PFSK-1 (cell line): Measurements from ENCODE around the gene SAFB.

Experiments used
- FOXP2 ChIP-seq: optimal IDR thresholded peaks from 2 replicates; pipeline ENCODE3; 2011; ENCODE audit warnings: borderline replicate concordance, control low read depth, inconsistent platforms; ENCODE audit not compliant: insufficient read depth; ENCODE audit errors: extremely low read length, extremely low read depth
- POLR2AphosphoS5 ChIP-seq: IDR thresholded peaks from 2 replicates; pipeline ENCODE4 v1.6.1; 2012; ENCODE audit warnings: low read depth, mild to moderate bottlenecking, control low read depth, low read length, moderate library complexity
- SIN3A ChIP-seq: IDR thresholded peaks from 2 replicates; pipeline ENCODE4 v1.6.1; 2012; ENCODE audit warnings: mild to moderate bottlenecking, low read length, moderate library complexity, borderline replicate concordance; ENCODE audit not compliant: insufficient read depth
- TAF1 ChIP-seq: IDR thresholded peaks from 2 replicates; pipeline ENCODE4 v1.6.1; 2012; ENCODE audit warnings: low read length, control low read depth, borderline replicate concordance; ENCODE audit not compliant: insufficient read depth
- TF ChIP-seq, protein P1 (sequence below), 2 experiments: IDR thresholded peaks; 2 replicates each; pipeline versions ENCODE4 v1.6.1 to v1.8.0; 2011 to 2012; ENCODE audit warnings: low read depth in 2 of 2, low read length in 2 of 2, control low read depth in 1 of 2, inconsistent platforms in 1 of 2, mild to moderate bottlenecking in 1 of 2, moderate library complexity in 1 of 2; ENCODE audit not compliant: insufficient read depth in 1 of 2

The SAFB gene

GRCh38 chr19:5714816-5715215, 91.9 kb downstream of the SAFB start:
- TF ChIP-seq FOXP2 (no peak), SIN3A (no peak), TAF1 (no peak), POLR2AphosphoS5 (no peak)
- TF ChIP-seq, protein P1, sequence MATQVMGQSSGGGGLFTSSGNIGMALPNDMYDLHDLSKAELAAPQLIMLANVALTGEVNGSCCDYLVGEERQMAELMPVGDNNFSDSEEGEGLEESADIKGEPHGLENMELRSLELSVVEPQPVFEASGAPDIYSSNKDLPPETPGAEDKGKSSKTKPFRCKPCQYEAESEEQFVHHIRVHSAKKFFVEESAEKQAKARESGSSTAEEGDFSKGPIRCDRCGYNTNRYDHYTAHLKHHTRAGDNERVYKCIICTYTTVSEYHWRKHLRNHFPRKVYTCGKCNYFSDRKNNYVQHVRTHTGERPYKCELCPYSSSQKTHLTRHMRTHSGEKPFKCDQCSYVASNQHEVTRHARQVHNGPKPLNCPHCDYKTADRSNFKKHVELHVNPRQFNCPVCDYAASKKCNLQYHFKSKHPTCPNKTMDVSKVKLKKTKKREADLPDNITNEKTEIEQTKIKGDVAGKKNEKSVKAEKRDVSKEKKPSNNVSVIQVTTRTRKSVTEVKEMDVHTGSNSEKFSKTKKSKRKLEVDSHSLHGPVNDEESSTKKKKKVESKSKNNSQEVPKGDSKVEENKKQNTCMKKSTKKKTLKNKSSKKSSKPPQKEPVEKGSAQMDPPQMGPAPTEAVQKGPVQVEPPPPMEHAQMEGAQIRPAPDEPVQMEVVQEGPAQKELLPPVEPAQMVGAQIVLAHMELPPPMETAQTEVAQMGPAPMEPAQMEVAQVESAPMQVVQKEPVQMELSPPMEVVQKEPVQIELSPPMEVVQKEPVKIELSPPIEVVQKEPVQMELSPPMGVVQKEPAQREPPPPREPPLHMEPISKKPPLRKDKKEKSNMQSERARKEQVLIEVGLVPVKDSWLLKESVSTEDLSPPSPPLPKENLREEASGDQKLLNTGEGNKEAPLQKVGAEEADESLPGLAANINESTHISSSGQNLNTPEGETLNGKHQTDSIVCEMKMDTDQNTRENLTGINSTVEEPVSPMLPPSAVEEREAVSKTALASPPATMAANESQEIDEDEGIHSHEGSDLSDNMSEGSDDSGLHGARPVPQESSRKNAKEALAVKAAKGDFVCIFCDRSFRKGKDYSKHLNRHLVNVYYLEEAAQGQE (IDR thresholded peaks at IDR 0.05; ENCODE audit: insufficient read depth in 1 of 2, low read depth in 2 of 2, low read length in 2 of 2): no peak

DNA sequence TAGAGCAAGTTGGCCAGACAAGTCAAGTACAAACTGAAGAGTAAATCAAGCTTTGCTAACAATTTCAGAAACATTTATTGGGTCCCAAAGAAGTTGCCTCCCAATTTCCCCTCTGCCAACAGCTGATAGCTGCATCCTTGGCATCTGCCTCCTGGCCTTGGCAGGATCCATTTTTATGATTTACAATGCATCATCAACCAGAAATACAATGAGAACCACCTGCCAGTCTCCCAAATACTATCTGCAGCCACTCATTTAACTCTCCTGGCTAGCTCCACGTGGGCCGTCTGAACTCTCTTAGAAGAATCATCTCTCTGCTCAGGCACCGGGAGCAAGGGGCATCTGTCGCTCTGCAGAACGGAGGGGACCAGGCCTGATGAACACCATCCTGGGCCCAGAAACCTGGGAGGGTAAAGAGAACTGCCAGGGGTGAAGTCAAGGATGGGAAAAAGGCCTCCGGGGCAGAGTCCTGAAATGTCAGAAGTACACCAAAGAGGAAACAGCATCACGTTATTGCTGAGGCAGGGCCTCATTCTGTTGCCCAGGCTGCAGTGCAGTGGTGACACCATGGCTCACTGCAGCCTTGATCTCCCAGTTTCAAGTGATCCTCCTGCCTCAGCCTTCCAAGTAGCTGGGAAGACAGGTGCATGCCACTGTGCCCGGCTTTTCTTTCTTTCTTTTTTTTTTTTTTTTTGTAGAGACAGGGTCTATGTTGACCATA, 94.5 kb downstream of the SAFB start:
- TF ChIP-seq, protein P1 (IDR thresholded peaks at IDR 0.05; ENCODE audit: insufficient read depth in 1 of 2, low read depth in 2 of 2, low read length in 2 of 2): no peak
- no peak for TF ChIP-seq TAF1
- no peak for TF ChIP-seq FOXP2
- TF ChIP-seq POLR2AphosphoS5: no peak
- TF ChIP-seq SIN3A: no peak
